ENCODE results near the gene CELSR1.
"Not testable (repeated sequence)": the region's sequence is repeated elsewhere in the genome, so short reads cannot be mapped to it uniquely, and the experiment has no call there.

CELSR1 gene

GRCh38 chr22:46533070-46533833 is 4.2 kb downstream of the CELSR1 start:
- DNase-seq (ENCODE audit: low spot score) = no peak

GRCh38 chr22:46532416-46532815 is 5.0 kb downstream of the CELSR1 start:
- no peak for DNase-seq (ENCODE audit: low spot score)

GRCh38 chr22:46531581-46532175 is 5.7 kb downstream of the CELSR1 start:
- no peak for DNase-seq (ENCODE audit: low spot score)

GRCh38 chr22:46528121-46528610 is 9.3 kb downstream of the CELSR1 start:
- no peak for DNase-seq (ENCODE audit: low spot score)

GRCh38 chr22:46526244-46526839 is 11.1 kb downstream of the CELSR1 start:
- DNase-seq (ENCODE audit: low spot score) = no peak

- no peak for DNase-seq (ENCODE audit: low spot score)
Observed at GRCh38 chr22:46525389-46526243, 11.8 kb downstream of the CELSR1 start.

GRCh38 chr22:46524203-46524740 is 13.1 kb downstream of the CELSR1 start:
- no peak for DNase-seq (ENCODE audit: low spot score)

GRCh38 chr22:46522797-46523196 is 14.6 kb downstream of the CELSR1 start:
- no peak for DNase-seq (ENCODE audit: low spot score)

GRCh38 chr22:46521994-46522393 is 15.4 kb downstream of the CELSR1 start:
- no peak for DNase-seq (ENCODE audit: low spot score)

- DNase-seq (ENCODE audit: low spot score) = no peak
Observed at GRCh38 chr22:46520880-46521279, 16.5 kb downstream of the CELSR1 start.

GRCh38 chr22:46519377-46519776 is 18.0 kb downstream of the CELSR1 start:
- DNase-seq (ENCODE audit: low spot score) = no peak

- DNase-seq (ENCODE audit: low spot score) = no peak
Observed at GRCh38 chr22:46518542-46519325, 18.7 kb downstream of the CELSR1 start.

GRCh38 chr22:46518038-46518437 is 19.4 kb downstream of the CELSR1 start:
- no peak for DNase-seq (ENCODE audit: low spot score)

- no peak for DNase-seq (ENCODE audit: low spot score)
Observed at GRCh38 chr22:46517255-46517761, 20.1 kb downstream of the CELSR1 start.

GRCh38 chr22:46516638-46517037 is 20.8 kb downstream of the CELSR1 start:
- DNase-seq (ENCODE audit: low spot score) = no peak

GRCh38 chr22:46516112-46516487 is 21.3 kb downstream of the CELSR1 start:
- not testable (repeated sequence) for DNase-seq (ENCODE audit: low spot score)

- DNase-seq (ENCODE audit: low spot score) = no peak
Observed at GRCh38 chr22:46515208-46516111, 22.0 kb downstream of the CELSR1 start.

- DNase-seq (ENCODE audit: low spot score) = no peak
Observed at GRCh38 chr22:46514592-46515207, 22.7 kb downstream of the CELSR1 start.

GRCh38 chr22:46513908-46514550 is 23.4 kb downstream of the CELSR1 start:
- no peak for DNase-seq (ENCODE audit: low spot score)

Data from NAMALWA (cell line).